K562 (cell line): Measurements from ENCODE around the gene CCM2. TPM values are rescaled to one million over a fixed set of nuclear protein-coding genes. Genes with fewer than 3 reads are reported as not detected.

Experiments
- CBX1 ChIP-seq: sonication (generic); IDR thresholded peaks from 2 replicates; pipeline ENCODE4 v1.6.1; 2016; ENCODE audit warnings: antibody characterized with exemption, low read depth, mild to moderate bottlenecking
- CREB3L1 ChIP-seq: fragments of 450-650 bp; IDR thresholded peaks from 2 replicates; pipeline ENCODE4 v1.6.1; 2014; ENCODE audit warnings: low read depth, mild to moderate bottlenecking, moderate library complexity, borderline replicate concordance
- E2F5 ChIP-seq: sonication (generic); formaldehyde crosslinking; IDR thresholded peaks from 2 replicates; pipeline ENCODE4 v1.8.0; 2022; ENCODE audit warnings: mild to moderate bottlenecking, missing genetic modification reagents
- E2F6 ChIP-seq, 2 experiments: IDR thresholded peaks; 2 replicates each; pipeline ENCODE4 v1.6.1; 2011; ENCODE audit warnings: borderline replicate concordance in 1 of 2, control low read depth in 1 of 2, low read depth in 1 of 2, low read length in 1 of 2, mild to moderate bottlenecking in 1 of 2, mixed read lengths in 1 of 2, moderate library complexity in 1 of 2; ENCODE audit not compliant: insufficient read depth in 1 of 2, insufficient read length in 1 of 2, poor library complexity in 1 of 2, severe bottlenecking in 1 of 2; ENCODE audit errors: extremely low read depth in 1 of 2
- KDM1A ChIP-seq, 2 experiments: fragments of 450-650 bp; IDR thresholded peaks; 2 replicates each; pipeline ENCODE4 v1.6.1; 2016; ENCODE audit warnings: mild to moderate bottlenecking in 2 of 2
- L3MBTL2 ChIP-seq: fragments of 450-650 bp; IDR thresholded peaks from 2 replicates; pipeline ENCODE4 v1.6.1; 2016; ENCODE audit warnings: mild to moderate bottlenecking, moderate library complexity
- MAX ChIP-seq: sonication (generic); formaldehyde crosslinking; IDR thresholded peaks from 2 replicates; pipeline ENCODE4 v1.9.0; 2022; ENCODE audit warnings: mild to moderate bottlenecking, missing genetic modification reagents
- MNT ChIP-seq, 2 experiments: fragments of 450-650 bp; conservative IDR thresholded peaks; 2 replicates each; pipeline ENCODE4 v1.6.1; 2017; ENCODE audit warnings: mild to moderate bottlenecking in 2 of 2, moderate library complexity in 2 of 2
- PHB ChIP-seq: fragments of 250-450 bp; sonication (Bioruptor Pico); IDR thresholded peaks from 2 replicates; pipeline ENCODE4 v1.5.0; 2021
- PRMT5 ChIP-seq: sonication (generic); formaldehyde crosslinking; IDR thresholded peaks from 2 replicates; pipeline ENCODE4 v1.5.0; 2020; ENCODE audit warnings: missing genetic modification reagents
- RCOR1 ChIP-seq, 2 experiments: IDR thresholded peaks; 2 replicates each; pipeline ENCODE4 v1.6.1; 2012; ENCODE audit warnings: low read depth in 2 of 2, low read length in 2 of 2, borderline replicate concordance in 1 of 2, improper control_type of control experiment in 1 of 2
- TFAP4 ChIP-seq: sonication (generic); formaldehyde crosslinking; IDR thresholded peaks from 2 replicates; pipeline ENCODE4 v1.8.0; 2022; ENCODE audit warnings: missing genetic modification reagents, mild to moderate bottlenecking, moderate library complexity, borderline replicate concordance
- U2AF1 ChIP-seq: fragments of 200-400 bp; formaldehyde crosslinking; optimal IDR thresholded peaks from 2 replicates; pipeline ENCODE3; 2017; ENCODE audit warnings: mild to moderate bottlenecking, low read depth, low read length, moderate library complexity
- ZNF592 ChIP-seq: fragments of 450-650 bp; IDR thresholded peaks from 2 replicates; pipeline ENCODE4 v1.6.1; 2017; ENCODE audit warnings: antibody characterized with exemption, mild to moderate bottlenecking
- polyA plus RNA-seq, 8 experiments: library from polyadenylated mRNA; depleted of rRNA in 4 of 8; stranded (reverse) in 5 of 8; unstranded in 3 of 8; fragments of >200 nt; fragmentation: Nextera tagmentation in 2 of 8; fragmentation: Illumina TruSeq in 1 of 8; extraction: Ambion mirVana in 2 of 8; extraction: Trizol in 1 of 8; gene quantifications; 2 replicates each; pipeline versions ENCODE4 v1.2.1 to v1.2.3, GENCODE V29; 2011 to 2014; ENCODE audit warnings: inconsistent platforms in 1 of 8, missing spikeins in 1 of 8
- total RNA-seq, 7 experiments: library from RNA; depleted of rRNA in 6 of 7; stranded (reverse); fragments of >200 nt in 6 of 7; fragmentation: Illumina TruSeq in 2 of 7; extraction: Trizol in 2 of 7; gene quantifications; 2 replicates each; pipeline versions ENCODE4 v1.2.1 to v1.2.3, GENCODE V29; 2011 to 2021; ENCODE audit warnings: low replicate concordance in 1 of 7

Gene CCM2
- total and polyA plus RNA-seq, 9 of the 15 experiments (the other 6 are each of a cell fraction or from before 2014, with no cell fraction given), result 0.41 to 38.6 (median 25.9) TPM

GRCh38 chr7:44967571-44968446 is 32.2 kb upstream of the CCM2 start (continued):
- TF ChIP-seq E2F6 (IDR thresholded peaks at IDR 0.05; ENCODE audit: borderline replicate concordance in 1 of 2, extremely low read depth in 1 of 2, insufficient read depth in 1 of 2, insufficient read length in 1 of 2, low read depth in 1 of 2, low read length in 1 of 2, poor library complexity in 1 of 2, severe bottlenecking in 1 of 2), result peak in 1 of 2 experiments; percentile 40
- peak; percentile 83 to 94 for TF ChIP-seq KDM1A (IDR thresholded peaks at IDR 0.05)
- no peak for TF ChIP-seq PRMT5 (CRISPR knock-in tag)
- peak; percentile 55; the same call in 1 of the 2 replicates for TF ChIP-seq ZNF592
- peak; percentile 82; the same call in 1 of the 2 replicates for TF ChIP-seq CBX1
- TF ChIP-seq E2F5, result no peak
- TF ChIP-seq PHB (CRISPR knock-in tag), result no peak
- TF ChIP-seq MAX (CRISPR knock-in tag), result peak; percentile 63; the same call in 1 of the 2 replicates
- no peak for TF ChIP-seq U2AF1
- TF ChIP-seq L3MBTL2, result peak; percentile 82
- TF ChIP-seq RCOR1 (IDR thresholded peaks at IDR 0.05; ENCODE audit: borderline replicate concordance in 1 of 2, low read depth in 2 of 2, low read length in 2 of 2), result peak; percentile 30 to 82; a peak in 3 of 4 replicates
- no peak for TF ChIP-seq CREB3L1
- TF ChIP-seq MNT (conservative IDR thresholded peaks at IDR 0.05), result peak in 1 of 2 experiments; percentile 38; a peak in 1 of 4 replicates
- peak; percentile 36; the same call in 1 of the 2 replicates for TF ChIP-seq TFAP4 (CRISPR knock-in tag)
